ENCODE data around the gene NOC4L.

Gene NOC4L

GRCh38 chr12:132111654-132112304 lies 32.5 kb upstream of the NOC4L start:
- ChIA-PET POLR2A (no interaction called here), CTCF (no interaction called here)
- H3K4me3 ChIP-seq (ENCODE audit: low read depth, low read length): no peak overlapping the region
- TF ChIP-seq CTCF (IDR thresholded peaks at IDR 0.05; ENCODE audit: insufficient read depth, low read length, missing control alignments): no peak
- DNase-seq (ENCODE audit: low read depth, low spot score): no peak

GRCh38 chr12:132114667-132115066 lies 29.6 kb upstream of the NOC4L start:
- DNase-seq (ENCODE audit: low read depth, low spot score): no peak
- CTCF ChIA-PET: no interaction called here
- POLR2A ChIA-PET: no interaction called here
- no peak overlapping the region for H3K4me3 ChIP-seq (ENCODE audit: low read depth, low read length)
- no peak for TF ChIP-seq CTCF (IDR thresholded peaks at IDR 0.05; ENCODE audit: insufficient read depth, low read length, missing control alignments)

- DNase-seq (ENCODE audit: low read depth, low spot score): no peak
- POLR2A ChIA-PET: no interaction called here
- H3K4me3 ChIP-seq (ENCODE audit: low read depth, low read length): no peak overlapping the region
- CTCF ChIA-PET: no interaction called here
- no peak for TF ChIP-seq CTCF (IDR thresholded peaks at IDR 0.05; ENCODE audit: insufficient read depth, low read length, missing control alignments)
Measured at GRCh38 chr12:132115500-132115899, 28.8 kb upstream of the NOC4L start.

- CTCF ChIA-PET: no interaction called here
- H3K4me3 ChIP-seq (ENCODE audit: low read depth, low read length): no peak overlapping the region
- POLR2A ChIA-PET: interaction anchor here (0.6 kb wide), 1 partner anchor 16 kb away, joined by 7 read pairs; no protein-coding TSS in a partner anchor
- DNase-seq (ENCODE audit: low read depth, low spot score): no peak
- TF ChIP-seq CTCF (IDR thresholded peaks at IDR 0.05; ENCODE audit: insufficient read depth, low read length, missing control alignments): no peak
Measured at GRCh38 chr12:132116709-132117557, 27.3 kb upstream of the NOC4L start.

- H3K4me3 ChIP-seq (ENCODE audit: low read depth, low read length): no peak overlapping the region
- TF ChIP-seq CTCF (IDR thresholded peaks at IDR 0.05; ENCODE audit: insufficient read depth, low read length, missing control alignments): no peak
Measured at GRCh38 chr12:132117558-132117875, 26.7 kb upstream of the NOC4L start.

GRCh38 chr12:132118876-132119275 lies 25.4 kb upstream of the NOC4L start:
- ChIA-PET CTCF (no interaction called here), POLR2A (no interaction called here)
- no peak for TF ChIP-seq CTCF (IDR thresholded peaks at IDR 0.05; ENCODE audit: insufficient read depth, low read length, missing control alignments)
- H3K4me3 ChIP-seq (ENCODE audit: low read depth, low read length): no peak overlapping the region
- no peak for DNase-seq (ENCODE audit: low read depth, low spot score)

More at GRCh38 chr12:132117558-132117875, 26.7 kb upstream of the NOC4L start:
- ChIA-PET CTCF (interaction anchor here (0.6 to 0.7 kb wide), 2 partner anchors 8 to 36 kb away, joined by 3 read pairs; no protein-coding TSS in a partner anchor), POLR2A (interaction anchor here (0.6 kb wide), 1 partner anchor 16 kb away, joined by 7 read pairs; no protein-coding TSS in a partner anchor)
- DNase-seq (ENCODE audit: low read depth, low spot score): no peak
